GM18870 (cell line): ENCODE data around the gene USP31.

Experiments
- ATAC-seq: cut with Tn5 transposase; IDR thresholded peaks from one replicate; pipeline ENCODE4 v1.9.1; 2021; ENCODE audit warnings: moderate library complexity; ENCODE audit not compliant: unreplicated experiment

The USP31 gene

DNA sequence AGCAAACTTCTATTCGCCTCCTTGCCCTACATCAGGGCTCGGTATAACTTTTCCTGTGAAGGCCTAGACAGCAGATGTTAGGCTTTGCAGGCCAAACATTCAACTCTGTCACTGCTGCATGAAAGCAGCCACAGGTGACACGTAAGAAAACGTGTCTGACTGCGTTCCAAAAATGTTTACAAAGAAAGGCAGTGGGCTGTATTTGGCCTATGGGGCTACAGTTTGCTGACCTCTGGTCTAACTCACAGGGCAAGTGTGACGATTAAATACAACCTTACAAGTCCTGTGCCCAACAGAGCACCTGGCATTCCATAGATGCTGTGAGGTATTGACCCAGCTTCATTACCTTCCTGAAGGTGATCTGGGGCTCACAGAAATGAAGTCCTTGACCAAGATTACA, 79.4 kb downstream of the USP31 start:
- ATAC-seq, result no peak

- ATAC-seq, result no peak
These were observed 81.0 kb downstream of the USP31 start for GRCh38 chr16:23068079-23068736.

- ATAC-seq, result no peak
These were observed 82.6 kb downstream of the USP31 start for GRCh38 chr16:23066676-23067075.

DNA sequence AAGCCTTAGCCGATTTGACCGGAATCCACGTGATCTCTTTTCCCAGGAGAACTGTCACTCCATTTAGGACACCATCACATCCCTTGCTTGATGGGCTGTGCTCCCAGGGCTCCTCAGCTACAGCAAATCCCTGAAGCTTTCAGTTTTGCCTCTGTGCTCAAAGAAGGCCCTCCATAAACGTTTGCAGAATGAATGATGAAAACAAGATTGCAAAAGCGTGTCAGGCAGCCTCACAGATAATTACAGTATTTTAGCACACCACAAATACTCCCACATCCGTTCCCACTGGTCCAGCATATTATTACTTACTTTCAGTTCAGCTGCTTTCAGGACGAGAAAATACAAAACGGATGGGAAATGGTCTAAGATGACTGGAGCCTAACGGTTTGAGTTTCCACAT, 84.6 kb downstream of the USP31 start:
- ATAC-seq, result no peak

- ATAC-seq, result no peak
These were observed 86.7 kb downstream of the USP31 start for GRCh38 chr16:23062524-23062923.

DNA sequence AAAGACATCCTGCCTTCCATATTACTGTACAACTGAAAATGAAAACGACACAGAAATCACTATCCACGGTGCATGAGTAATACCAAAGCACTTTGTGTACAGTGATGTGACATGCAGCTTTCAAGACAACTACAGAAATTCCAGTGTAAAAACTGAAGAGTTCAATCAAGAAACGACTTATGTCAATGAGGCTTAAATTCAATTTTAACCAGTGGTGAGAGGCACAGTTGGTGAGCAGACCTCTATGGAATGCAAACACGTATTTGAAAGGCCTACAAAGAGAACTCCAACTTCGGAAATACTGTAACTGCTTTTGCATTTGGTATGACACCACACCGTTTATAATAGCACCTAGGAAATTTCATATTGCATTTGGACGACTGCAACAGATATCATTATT, 87.6 kb downstream of the USP31 start:
- no peak for ATAC-seq

- ATAC-seq, result no peak
These were observed 88.6 kb downstream of the USP31 start for GRCh38 chr16:23060458-23061320.

DNA sequence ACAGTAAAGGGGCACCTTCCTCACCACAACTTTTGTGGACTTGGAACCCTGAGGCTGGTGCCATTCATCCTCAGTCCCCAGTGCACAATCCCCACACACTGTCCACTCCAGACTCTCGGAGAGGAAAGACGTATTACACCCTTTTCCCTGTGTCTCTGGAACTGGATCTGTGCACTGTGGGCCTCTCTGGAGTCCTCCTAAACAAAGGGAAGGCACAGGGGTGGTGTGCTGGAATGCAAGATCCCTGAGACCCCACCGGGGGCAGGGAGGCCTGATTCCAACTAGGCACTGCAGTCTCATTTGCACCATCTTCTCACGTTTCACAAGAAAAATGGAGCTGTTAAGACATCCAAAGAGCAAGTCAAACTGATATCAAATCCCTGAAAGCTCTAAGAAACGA, 89.8 kb downstream of the USP31 start:
- ATAC-seq, result no peak

- ATAC-seq, result no peak
These were observed 90.7 kb downstream of the USP31 start for GRCh38 chr16:23058576-23058975.

- ATAC-seq, result no peak
These were observed 92.1 kb downstream of the USP31 start for GRCh38 chr16:23057013-23057596.

DNA sequence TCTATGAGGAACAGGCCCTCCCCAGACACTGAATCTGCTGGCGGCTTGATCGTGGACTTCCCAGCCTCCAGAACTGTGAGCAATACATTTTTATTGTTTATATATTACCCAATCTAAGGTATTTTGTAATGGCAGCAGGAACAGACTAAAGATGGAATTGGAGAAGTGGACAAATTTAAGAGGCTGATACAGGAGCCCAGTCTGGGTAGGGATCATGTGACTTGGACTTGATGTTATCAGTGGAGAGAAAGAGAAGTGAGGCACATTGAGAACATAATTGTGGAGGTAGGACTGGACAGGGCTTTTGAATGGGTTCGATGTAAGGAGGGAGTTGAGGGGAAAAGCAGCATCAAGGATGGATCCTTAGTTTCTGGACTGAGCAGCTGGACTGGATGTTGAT, 93.8 kb downstream of the USP31 start:
- no peak for ATAC-seq

DNA sequence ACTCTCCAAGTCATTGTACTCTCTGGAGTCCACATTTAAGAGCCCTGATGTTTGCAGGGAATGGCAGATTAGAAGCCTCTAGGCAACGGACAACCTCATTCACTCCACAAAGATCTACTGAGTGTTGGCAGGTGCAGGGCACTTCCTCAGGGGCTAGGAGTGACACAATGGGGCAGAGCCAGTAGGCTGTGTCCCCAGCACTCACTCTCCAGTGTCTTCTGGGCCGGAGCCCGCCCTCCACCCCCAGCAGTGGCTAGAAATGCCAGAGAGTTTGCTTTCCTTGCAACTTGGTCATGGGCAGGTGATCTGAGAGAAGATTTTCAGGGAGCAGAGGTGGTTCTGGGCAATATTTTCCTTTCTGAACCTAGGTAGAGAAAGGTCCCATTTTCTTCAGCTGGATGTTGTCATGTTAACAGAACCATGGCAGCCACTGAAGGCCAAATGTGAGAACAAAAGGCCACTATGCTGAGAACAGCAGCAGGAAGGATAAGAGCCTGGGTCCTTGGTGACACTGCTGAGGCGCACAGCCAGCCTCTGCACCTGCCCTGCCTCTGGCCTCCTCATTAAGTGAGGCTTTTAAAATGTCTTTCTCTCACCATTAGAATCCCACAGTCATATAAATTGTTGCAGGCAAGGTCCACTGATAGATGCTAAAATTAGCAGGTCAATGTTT, 96.2 kb downstream of the USP31 start:
- ATAC-seq, result no peak

- ATAC-seq, result no peak
These were observed 97.0 kb downstream of the USP31 start for GRCh38 chr16:23052221-23052620.

DNA sequence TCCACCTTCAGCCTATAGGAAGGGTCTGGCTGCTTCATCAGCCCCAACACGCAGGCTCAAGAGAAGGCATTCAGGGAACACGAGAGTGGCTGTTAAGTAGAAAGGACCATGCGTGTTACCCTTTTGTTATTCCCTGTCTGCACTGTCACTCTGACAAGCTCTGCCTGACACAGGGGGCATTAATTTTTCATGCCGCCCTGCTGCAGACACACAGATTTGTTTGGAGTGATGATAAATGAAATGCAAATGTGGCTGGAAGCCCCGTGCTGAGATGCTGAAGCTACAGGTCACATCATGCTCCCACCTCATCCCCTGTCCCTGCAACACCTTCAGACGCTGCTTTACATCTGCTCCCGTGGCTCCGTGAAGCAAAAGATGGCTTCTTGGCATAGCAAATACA, 97.7 kb downstream of the USP31 start:
- no peak for ATAC-seq

DNA sequence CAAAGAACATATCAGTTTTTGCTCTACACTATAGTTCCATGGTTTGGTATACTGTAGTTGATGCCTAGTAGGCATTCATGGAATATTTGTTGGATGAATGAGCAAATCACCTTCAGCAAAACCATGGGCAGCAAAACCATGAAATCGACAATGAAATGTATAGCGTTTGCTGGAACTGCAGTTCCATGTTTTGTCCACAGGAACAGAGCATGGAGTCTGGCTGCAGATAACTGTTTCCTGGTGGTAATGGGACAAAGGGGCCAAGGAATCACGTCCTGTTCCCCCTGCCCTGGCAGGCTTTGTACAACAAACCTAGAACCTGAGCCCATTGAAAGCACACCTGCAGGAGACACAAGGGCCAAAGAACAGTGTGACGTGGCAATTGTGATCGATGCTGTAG, 101.1 kb downstream of the USP31 start:
- no peak for ATAC-seq

DNA sequence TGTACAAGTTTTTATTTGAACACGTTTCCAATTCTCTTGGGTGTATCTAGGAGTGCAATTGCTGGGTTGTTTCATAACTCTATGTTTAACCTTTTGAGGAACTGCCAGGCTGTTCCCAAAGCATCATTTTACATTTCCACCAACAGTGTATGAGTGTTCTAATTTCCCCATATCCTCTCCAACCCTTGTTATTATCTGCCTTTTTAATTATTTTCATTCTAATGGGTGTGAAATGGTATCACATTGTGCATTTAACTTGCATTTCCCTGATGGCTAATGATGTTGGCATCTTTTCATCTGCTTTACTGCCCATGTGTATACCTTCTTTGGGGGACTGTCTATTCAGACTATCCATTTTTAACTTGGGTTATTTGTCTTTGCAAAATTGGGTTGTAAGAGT, 104.2 kb downstream of the USP31 start:
- no peak for ATAC-seq

DNA sequence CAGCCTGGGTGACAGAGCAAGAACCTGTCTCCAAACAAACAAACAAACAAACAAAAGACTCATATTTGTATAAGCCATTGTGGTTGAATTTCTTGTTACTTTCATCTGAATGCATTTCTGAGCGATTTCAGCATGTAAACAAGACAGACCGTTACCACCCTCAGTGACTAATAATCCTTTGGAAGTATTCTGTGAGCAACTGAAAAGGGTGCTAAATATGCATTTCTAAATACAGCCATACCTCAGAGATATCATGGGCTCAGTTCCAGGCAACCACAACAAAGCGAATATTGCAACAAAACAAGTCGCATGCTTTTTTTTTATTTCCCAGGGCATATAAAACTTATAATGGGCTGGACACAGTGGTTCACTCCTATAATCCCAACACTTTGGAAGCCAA, 109.0 kb downstream of the USP31 start:
- ATAC-seq, result no peak

DNA sequence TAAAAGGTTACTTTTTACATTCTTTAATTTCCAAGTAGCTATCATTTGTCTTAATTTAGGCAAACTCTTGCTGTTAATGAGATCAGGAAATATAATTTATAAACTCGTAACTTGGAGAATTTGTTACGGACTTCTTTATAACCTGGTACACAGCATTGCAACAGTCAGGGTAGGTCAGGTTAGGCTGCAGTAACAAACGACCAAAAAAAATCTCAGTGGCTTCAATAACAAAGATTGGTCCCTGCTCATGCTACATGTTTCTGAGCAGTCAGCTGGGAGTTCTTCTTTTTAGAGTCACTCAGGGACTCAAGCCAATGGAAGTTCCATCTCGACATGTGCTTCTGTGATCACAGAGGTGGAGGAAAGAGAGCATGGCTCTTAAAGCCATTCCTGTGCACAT, 110.1 kb downstream of the USP31 start:
- no peak for ATAC-seq

- no peak for ATAC-seq
These were observed 114.0 kb downstream of the USP31 start for GRCh38 chr16:23035240-23035639.

GRCh38 chr16:23031508-23032098, 117.6 kb downstream of the USP31 start:
- ATAC-seq, result no peak

DNA sequence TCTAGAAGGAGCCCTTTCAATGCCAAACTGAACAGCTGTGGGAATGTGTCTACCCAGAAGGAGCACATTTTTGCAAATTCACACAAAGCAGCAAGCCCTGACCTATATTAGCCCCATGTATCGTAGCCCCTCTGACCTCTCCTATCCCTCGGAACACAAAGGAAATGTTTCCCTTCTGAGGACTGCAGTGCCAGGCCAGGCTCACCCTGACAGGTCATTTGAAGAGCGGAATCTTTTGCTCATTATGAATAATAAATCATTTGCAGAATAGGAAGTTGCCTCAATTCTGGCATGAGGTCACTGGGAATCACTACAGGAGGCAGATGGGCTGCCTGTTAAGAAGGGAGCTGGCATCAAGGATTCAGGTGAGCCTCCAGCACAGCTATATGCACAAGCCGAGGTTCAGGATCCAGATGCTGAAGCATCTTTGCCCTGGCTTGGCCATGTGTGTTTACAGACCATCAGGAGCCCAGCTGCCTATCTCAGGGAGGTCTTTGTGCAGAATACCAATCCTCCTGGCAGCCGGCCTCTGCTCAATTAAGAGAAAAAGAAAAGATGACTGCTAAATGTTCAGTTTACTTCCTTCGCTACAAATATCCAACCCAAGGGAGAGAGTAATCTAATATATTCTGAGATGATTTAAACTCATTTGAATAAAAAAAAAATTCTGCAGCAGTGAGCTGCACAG, 119.4 kb downstream of the USP31 start:
- no peak for ATAC-seq
